DLD1 (cell line): Measurements from ENCODE around the gene TMEM233.
"Not testable (repeated sequence)": the region's sequence is repeated elsewhere in the genome, so short reads cannot be mapped to it uniquely, and the experiment has no call there.

Experiments
- in situ Hi-C: cut with HindIII; loops from 2 replicates; pipeline ENCODE4 v1.10.0; 2017; ENCODE audit warnings: low sequenced_read_pairs

The TMEM233 gene

GRCh38 chr12:119603767-119604166 lies 10.2 kb downstream of the TMEM233 start:
- in situ Hi-C loops = no loop called here

DNA sequence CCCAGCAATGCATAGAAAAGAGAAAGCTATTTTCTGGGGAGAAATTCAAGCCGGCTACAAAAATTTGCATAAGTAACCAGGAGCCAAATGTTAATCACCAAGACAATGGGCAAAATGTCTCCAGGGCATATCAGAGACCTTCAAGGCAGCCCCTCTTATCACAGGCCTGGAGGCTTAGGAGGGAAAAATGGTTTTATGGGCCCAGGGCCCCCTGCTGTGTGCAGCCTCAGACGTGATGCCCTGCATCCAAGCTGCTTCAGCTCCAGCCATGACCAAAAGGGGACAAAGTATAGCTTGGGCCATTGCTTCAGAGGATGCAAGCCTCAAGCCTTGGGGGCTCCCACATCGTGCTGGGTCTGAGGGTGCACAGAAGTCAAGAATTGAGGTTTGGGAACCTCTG lies 15.8 kb downstream of the TMEM233 start:
- in situ Hi-C loops = no loop called here

DNA sequence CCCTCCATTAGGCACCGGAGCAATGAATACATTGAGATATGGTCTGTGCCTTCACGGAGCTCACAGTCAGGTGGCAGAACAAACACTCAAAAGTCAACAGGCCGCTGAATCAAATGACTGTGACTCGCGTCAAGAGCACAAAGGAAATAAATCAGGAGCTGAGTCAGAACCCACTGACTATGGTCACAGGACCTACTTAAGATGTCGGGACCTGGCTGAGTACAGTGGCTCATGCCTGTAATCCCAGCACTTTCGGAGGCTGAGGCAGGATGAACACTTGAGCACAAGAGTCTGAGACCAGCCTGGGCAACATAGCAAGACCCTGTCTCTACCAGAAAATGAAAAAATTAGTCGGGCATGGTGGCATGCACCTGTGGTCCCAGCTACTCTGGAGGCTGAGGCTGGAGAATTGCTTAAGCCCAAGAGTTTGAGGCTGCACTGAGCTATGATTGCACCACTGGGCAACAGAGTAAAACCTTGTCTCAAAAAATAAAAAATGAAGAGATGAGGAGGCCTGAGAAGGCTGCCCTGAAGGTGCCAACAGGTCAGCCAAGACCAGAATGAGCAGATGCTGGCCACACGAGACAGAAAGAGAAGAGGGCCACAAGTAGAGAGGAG lies 19.9 kb downstream of the TMEM233 start:
- in situ Hi-C loops = no loop called here

- in situ Hi-C loops = no loop called here
Measured at GRCh38 chr12:119614705-119615104, 21.1 kb downstream of the TMEM233 start.

DNA sequence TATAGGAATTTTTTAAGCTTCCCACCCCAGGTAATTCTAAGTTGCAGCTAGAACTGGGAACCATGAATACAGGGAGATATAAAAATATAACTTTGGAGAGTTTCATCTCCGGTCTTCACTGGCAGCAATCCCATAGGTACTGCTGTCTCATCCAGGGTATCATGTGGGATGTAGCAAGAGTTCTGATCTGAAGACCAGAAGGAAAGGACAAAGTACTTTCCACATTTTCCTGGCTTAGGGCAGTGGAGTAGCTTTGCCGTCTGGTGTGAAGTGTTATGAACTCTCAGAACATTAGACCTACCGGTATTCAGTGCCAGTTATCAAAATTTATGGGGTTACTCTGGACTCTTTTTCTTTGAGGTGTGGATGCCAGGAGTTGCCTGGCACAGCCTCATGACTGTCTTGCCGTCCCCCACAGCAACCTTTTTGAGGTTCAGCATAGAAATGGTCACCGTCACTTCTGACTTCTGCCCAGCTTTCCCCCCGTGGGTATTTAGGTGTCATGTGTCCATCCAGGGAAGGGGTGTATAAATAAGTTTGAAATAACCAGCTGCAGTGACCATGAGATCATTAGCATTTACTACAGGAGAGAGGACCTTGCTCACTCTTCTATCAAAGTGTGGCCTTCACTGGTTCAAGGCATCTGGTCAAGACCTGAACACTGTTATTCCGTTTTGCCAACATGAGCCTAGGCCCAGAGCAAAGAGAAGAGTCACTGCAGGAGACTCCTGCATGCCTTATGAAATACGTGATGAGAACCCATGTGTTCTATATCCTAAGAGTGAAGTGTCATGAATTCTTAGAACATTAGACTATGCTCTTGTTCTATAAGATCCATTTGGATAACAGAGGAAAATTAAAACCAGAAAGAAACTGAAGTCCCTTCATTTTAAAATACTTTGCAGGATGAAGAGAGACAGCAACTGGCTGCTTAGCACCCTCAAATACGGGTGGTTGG lies 22.2 kb downstream of the TMEM233 start:
- in situ Hi-C loops = no loop called here

DNA sequence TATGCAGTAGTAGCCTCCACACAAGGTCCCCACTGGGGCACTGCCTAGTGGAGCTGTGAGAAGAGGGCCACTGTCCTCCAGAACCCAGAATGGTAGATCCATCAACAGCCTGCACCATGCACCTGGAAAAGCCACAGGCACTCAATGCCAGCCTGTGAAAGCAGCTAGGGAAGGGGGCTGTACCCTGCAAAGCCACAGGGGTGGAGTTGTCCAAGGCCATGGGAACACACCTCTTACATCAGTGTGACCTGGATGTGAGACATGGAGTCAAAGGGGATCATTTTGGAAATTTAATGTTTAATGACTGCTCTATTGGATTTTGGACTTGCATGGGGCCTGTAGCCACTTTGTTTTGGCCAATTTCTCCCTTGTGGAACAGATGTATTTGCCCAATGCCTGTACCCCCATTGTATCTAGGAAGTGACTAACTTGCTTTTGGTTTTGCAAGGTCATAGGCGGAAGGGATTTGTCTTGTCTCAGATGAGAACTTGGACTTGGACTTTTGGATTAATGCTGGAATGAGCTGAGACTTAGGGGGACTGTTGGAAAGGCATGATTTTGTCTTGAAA lies 24.8 kb downstream of the TMEM233 start:
- in situ Hi-C loops = not testable (repeated sequence)

DNA sequence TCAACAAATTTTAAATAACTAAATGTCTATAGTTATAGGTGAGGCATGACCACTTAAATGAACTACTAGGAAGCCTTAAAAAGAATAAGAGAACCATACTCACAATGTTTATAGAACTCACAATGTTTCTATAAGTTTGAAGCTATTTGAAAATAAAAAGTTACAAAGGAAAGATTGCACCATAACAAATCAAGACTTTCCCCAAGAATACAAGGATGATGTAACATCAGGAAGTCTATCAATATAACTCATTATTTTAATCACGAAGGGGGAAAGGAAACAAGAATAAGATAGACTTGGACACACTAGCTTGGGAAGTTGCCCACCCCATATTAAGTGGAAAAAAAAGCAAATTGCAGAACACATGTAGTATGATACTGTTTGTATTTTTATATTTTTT lies 26.9 kb downstream of the TMEM233 start:
- in situ Hi-C loops = no loop called here

GRCh38 chr12:119621878-119622277 lies 28.3 kb downstream of the TMEM233 start:
- in situ Hi-C loops = no loop called here

DNA sequence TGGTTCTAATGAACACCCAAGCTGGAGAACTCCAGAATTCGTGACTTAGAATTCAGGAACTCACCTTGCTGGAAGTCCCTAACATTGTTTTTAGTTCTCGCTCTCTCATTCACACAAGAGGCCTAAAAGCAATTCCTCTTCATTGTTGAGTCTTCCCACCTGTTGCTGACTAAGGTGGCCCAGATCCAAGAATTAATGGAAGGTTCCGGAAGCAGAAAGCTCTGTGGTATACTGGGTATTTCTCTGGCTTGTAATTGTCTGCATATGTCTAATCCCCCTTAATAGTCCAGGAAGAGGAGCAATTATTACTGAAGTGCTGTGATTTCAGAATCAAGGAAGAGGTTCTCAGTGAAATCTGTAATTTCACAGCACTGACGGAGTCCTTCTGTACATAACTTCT lies 31.4 kb downstream of the TMEM233 start:
- in situ Hi-C loops = no loop called here

- in situ Hi-C loops = no loop called here
Measured at GRCh38 chr12:119627019-119627643, 33.6 kb downstream of the TMEM233 start.

DNA sequence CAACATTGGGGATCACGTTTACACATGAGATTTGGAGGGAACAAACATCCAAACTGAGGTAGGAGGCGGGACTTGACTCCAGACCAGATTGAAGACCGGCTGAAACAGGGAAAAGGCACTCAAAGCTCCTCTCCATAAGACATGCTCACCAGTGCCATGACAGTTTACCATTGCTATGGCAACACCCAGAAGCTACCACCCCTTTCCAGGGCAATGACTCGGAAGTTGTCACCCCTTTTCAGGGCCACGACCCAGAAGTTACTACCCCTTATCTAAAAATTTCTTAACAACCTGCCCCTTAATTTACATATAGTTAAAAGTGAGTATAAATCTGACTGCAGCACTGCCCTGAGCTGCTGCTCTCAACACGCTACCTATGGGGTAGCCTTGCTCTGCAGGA lies 34.1 kb downstream of the TMEM233 start:
- in situ Hi-C loops = no loop called here

DNA sequence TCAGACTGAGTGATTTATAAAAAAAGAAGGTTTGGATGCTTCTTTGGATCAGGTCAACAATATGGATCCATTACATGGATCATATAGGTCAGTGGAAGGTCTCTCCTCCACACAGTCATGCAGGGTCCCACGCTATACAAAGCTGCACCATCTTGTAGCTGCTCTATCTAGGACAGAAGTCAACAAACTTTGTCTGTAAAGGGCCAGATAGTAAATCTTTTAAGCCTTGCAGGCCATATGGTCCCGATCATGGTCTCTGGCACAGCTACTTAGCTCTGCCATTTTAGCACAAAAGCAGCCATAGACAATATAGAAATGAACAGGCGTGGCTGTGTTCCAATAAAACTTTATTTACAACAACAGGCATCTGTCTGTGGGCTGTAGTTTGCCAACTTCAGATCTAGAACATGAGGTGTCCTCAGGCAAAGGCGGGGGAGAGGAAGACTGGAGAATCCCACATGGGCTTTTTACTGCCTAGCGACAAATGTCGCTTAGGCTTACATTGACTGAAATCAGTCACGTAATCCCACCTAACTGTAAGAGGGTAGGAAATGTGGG lies 36.7 kb downstream of the TMEM233 start:
- in situ Hi-C loops = no loop called here

DNA sequence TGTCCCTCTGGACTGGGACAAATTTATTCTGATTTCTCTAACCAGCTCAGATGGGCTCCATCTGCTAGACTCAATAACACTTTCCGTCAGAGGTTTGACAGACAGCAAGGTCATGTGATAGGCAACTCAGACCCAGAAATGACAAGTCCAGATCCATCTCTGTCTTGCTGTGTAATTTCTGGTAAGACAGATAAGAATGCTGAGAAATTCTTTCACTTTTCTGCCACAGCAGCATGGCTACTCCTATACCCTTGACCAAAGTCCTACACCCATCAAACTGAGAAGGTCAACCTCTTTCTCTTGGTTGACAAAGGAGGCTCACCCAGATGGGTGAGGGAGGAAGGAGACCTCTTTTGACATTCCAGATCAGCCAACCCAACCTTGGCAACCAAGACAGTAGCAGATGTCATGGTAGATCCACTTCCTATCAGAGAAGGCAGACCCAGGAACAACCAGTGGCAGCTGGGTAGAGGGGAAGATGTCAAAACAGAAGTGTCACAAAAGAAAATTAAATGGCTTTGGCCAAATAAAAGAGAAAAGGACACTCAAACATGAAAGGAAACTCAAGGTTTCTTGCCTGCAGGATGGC lies 37.5 kb downstream of the TMEM233 start:
- in situ Hi-C loops = no loop called here

GRCh38 chr12:119631930-119632678 lies 38.5 kb downstream of the TMEM233 start:
- in situ Hi-C loops = no loop called here

DNA sequence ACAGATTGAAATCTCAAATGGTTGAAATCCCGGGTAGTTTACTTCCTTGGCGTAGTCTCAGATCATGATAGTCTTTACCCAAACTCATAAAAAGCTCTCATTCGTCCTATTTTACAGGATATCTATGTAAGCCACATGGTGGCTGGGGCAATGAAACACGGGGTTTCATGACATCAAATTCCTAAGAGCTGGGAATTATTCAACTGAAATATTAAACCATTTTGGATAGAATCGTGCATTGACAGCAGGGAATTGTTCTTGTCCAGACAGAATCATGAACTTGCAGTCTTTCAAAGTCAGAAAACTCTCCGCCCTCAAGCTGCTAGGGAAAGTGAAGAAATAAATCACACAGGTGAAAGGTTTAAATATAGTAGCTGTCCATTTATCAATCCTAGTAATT lies 41.2 kb downstream of the TMEM233 start:
- in situ Hi-C loops = no loop called here

DNA sequence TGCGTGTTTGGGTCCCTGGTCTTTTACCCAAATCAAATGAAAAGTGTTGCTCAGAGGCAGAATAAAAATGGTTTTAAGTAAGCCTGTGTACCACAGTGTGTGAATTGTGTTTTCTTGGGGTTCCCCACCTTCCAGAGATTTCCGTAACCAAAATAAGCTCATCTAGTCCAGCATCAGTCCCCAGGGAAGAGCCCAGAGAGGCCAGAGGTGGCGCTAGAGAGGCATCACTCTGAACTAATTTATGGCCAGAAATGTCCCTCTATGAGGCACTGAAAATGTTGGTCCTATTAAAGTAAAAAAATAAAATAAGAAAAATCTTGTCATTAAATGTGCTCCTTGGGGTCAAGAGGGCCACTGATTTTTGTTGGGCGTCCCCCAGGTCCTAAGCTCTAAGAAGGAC lies 49.4 kb downstream of the TMEM233 start:
- in situ Hi-C loops = no loop called here

GRCh38 chr12:119644930-119645329 lies 51.4 kb downstream of the TMEM233 start:
- in situ Hi-C loops = no loop called here

- in situ Hi-C loops = no loop called here
Measured at GRCh38 chr12:119645535-119646059, 52.0 kb downstream of the TMEM233 start.

DNA sequence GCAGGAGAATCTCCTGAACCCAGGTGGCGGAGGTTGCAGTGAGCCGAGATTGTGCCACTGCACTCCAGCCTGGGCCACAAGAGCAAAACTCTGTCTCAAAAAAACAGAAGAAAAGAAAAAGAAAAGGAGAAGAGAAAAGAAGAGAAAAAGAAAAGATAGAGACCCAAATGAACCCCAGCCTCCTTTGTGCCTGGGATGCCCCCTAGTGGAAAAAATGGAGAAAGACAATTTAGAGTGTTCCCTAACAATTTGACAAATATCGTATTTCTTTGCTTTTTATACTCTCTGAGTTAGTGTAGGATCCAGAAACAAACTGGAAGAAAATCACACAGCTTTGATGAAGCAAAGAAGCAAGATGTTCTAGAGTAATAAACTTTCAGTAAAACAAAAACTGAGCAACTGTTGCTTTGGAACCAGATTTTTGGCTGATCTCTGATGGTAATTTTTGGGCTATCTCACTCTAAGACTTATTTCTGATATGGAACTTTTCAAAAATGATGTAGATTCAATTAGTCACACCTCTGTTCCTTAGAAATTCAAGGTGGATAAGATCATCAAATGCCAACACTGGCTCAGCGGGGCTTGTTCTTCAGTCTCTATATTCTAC lies 55.7 kb downstream of the TMEM233 start:
- in situ Hi-C loops = no loop called here
